Measurements from ENCODE around the gene KRTAP6-2. TPM values are rescaled to one million over a fixed set of nuclear protein-coding genes. Genes with fewer than 3 reads are reported as not detected.

Gene KRTAP6-2
- polyA plus RNA-seq, 5 donors = not detected

GRCh38 chr21:30577766-30578165, 20.9 kb downstream of the KRTAP6-2 start:
- no peak for DNase-seq

GRCh38 chr21:30567617-30568016, 31.1 kb downstream of the KRTAP6-2 start:
- DNase-seq = no peak

DNA sequence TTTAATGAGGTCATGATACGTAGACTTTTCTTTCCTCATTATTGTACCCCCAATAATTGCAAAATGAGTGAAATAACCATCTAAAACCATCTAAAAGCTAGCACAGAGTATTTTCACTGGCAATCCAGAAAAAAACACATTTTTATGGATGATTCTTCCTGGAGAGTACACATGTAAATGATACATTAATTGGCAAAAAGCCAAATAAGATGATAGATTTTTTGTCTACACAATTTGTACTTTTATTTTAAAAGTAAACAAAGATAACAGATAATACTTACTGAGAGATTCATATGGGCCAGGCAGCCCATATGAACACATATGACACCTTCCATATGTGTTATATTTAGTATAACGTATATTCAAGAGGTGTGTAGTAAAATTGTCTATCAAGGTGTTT, 35.1 kb downstream of the KRTAP6-2 start:
- no peak for DNase-seq

- no peak for DNase-seq
Measured at GRCh38 chr21:30563072-30563471, 35.6 kb downstream of the KRTAP6-2 start.

DNA sequence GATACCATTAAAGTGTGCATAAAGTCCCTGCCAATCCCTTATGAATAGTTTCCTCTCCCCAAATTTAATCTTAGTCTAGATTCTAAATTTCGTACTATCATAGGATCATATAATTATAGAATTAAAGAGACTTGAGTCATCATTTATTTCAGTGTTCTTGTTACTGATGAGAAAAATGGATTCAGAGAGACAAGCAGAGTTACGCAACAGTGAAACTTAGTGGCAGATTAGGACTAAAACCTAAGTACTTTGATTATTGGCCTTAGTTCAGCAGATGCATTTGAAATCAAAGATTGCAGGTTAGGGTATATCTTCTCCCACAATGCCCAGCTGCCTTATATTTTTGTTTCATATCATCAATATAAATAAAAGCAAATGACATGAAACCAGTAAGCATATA, 36.7 kb downstream of the KRTAP6-2 start:
- no peak for DNase-seq

GRCh38 chr21:30561264-30561895, 37.3 kb downstream of the KRTAP6-2 start, which contains the start of gene KRTAP19-7:
KRTAP19-7 (minus strand) TSS chr21:30561314; CDS start chr21:30561289, 25 bp downstream.
- DNase-seq = no peak

GRCh38 chr21:30555095-30555494, 43.6 kb downstream of the KRTAP6-2 start:
- no peak for DNase-seq

DNA sequence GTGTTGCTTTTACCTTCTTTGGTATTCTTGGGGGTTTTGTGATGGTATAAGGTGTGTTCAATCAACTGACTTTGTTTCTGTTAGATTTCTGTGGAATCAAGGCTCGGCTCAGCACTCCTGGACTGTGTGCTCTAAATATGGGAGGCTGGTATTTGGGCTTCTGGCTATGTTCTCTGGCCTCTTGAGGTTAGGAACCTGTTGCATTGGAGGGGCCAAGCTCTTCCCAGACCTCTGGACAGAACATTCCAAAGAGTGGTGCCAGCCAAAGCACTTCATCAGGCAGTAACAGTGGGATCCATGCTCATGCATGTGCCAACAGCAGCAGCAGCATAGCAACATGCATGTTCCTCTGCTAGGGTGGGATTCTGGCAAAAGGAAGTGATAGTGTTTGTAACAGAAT, 45.9 kb downstream of the KRTAP6-2 start:
- DNase-seq = no peak

Other genes with a start within 250 kb of the KRTAP6-2 start
- not detected for gene KRTAP13-2, start 226.6 kb downstream of the KRTAP6-2 start, polyA plus RNA-seq (ENCODE audit: insufficient read depth in 1 of 5, insufficient read length in 5 of 5, low replicate concordance in 1 of 5)
- not detected for gene KRTAP13-1, start 202.9 kb downstream of the KRTAP6-2 start, polyA plus RNA-seq (ENCODE audit: insufficient read depth in 1 of 5, insufficient read length in 5 of 5, low replicate concordance in 1 of 5)
- not detected for gene KRTAP13-3, start 173.0 kb downstream of the KRTAP6-2 start, polyA plus RNA-seq (ENCODE audit: insufficient read depth in 1 of 5, insufficient read length in 5 of 5, low replicate concordance in 1 of 5)
- not detected for gene KRTAP13-4, start 168.7 kb downstream of the KRTAP6-2 start, polyA plus RNA-seq (ENCODE audit: insufficient read depth in 1 of 5, insufficient read length in 5 of 5, low replicate concordance in 1 of 5)
- not detected for gene KRTAP15-1, start 158.6 kb downstream of the KRTAP6-2 start, polyA plus RNA-seq (ENCODE audit: insufficient read depth in 1 of 5, insufficient read length in 5 of 5, low replicate concordance in 1 of 5)
- gene KRTAP19-1, start 118.5 kb downstream of the KRTAP6-2 start, polyA plus RNA-seq (ENCODE audit: insufficient read depth in 1 of 5, insufficient read length in 5 of 5, low replicate concordance in 1 of 5) = not detected
- gene KRTAP19-2, start 111.5 kb downstream of the KRTAP6-2 start, polyA plus RNA-seq (ENCODE audit: insufficient read depth in 1 of 5, insufficient read length in 5 of 5, low replicate concordance in 1 of 5) = not detected
- gene KRTAP19-3, start 106.9 kb downstream of the KRTAP6-2 start, polyA plus RNA-seq (ENCODE audit: insufficient read depth in 1 of 5, insufficient read length in 5 of 5, low replicate concordance in 1 of 5) = not detected
- gene KRTAP19-4, start 101.7 kb downstream of the KRTAP6-2 start, polyA plus RNA-seq (ENCODE audit: insufficient read depth in 1 of 5, insufficient read length in 5 of 5, low replicate concordance in 1 of 5) = not detected
- not detected for gene KRTAP19-5, start 96.8 kb downstream of the KRTAP6-2 start, polyA plus RNA-seq (ENCODE audit: insufficient read depth in 1 of 5, insufficient read length in 5 of 5, low replicate concordance in 1 of 5)
- gene KRTAP19-6, start 57.0 kb downstream of the KRTAP6-2 start, polyA plus RNA-seq (ENCODE audit: insufficient read depth in 1 of 5, insufficient read length in 5 of 5, low replicate concordance in 1 of 5) = not detected
- not detected for gene KRTAP19-7, start 37.6 kb downstream of the KRTAP6-2 start, polyA plus RNA-seq (ENCODE audit: insufficient read depth in 1 of 5, insufficient read length in 5 of 5, low replicate concordance in 1 of 5)
- not detected for gene KRTAP22-2, start 8.5 kb downstream of the KRTAP6-2 start, polyA plus RNA-seq (ENCODE audit: insufficient read depth in 1 of 5, insufficient read length in 5 of 5, low replicate concordance in 1 of 5)
- gene KRTAP6-3, start 6.5 kb downstream of the KRTAP6-2 start, polyA plus RNA-seq (ENCODE audit: insufficient read depth in 1 of 5, insufficient read length in 5 of 5, low replicate concordance in 1 of 5) = not detected
- not detected for gene KRTAP22-1, start 2.2 kb upstream of the KRTAP6-2 start, polyA plus RNA-seq (ENCODE audit: insufficient read depth in 1 of 5, insufficient read length in 5 of 5, low replicate concordance in 1 of 5)
- gene KRTAP6-1, start 15.0 kb upstream of the KRTAP6-2 start, polyA plus RNA-seq (ENCODE audit: insufficient read depth in 1 of 5, insufficient read length in 5 of 5, low replicate concordance in 1 of 5) = not detected
- not detected for gene KRTAP20-1, start 17.5 kb upstream of the KRTAP6-2 start, polyA plus RNA-seq (ENCODE audit: insufficient read depth in 1 of 5, insufficient read length in 5 of 5, low replicate concordance in 1 of 5)
- gene KRTAP20-4, start 21.7 kb upstream of the KRTAP6-2 start, polyA plus RNA-seq (ENCODE audit: insufficient read depth in 1 of 5, insufficient read length in 5 of 5, low replicate concordance in 1 of 5) = not detected
- not detected for gene KRTAP20-2, start 36.3 kb upstream of the KRTAP6-2 start, polyA plus RNA-seq (ENCODE audit: insufficient read depth in 1 of 5, insufficient read length in 5 of 5, low replicate concordance in 1 of 5)
- not detected for gene KRTAP20-3, start 44.0 kb upstream of the KRTAP6-2 start, polyA plus RNA-seq (ENCODE audit: insufficient read depth in 1 of 5, insufficient read length in 5 of 5, low replicate concordance in 1 of 5)
- gene KRTAP21-3, start 119.9 kb upstream of the KRTAP6-2 start, polyA plus RNA-seq (ENCODE audit: insufficient read depth in 1 of 5, insufficient read length in 5 of 5, low replicate concordance in 1 of 5) = not detected
- gene KRTAP21-2, start 148.4 kb upstream of the KRTAP6-2 start, polyA plus RNA-seq (ENCODE audit: insufficient read depth in 1 of 5, insufficient read length in 5 of 5, low replicate concordance in 1 of 5) = not detected
- not detected for gene KRTAP21-1, start 156.5 kb upstream of the KRTAP6-2 start, polyA plus RNA-seq (ENCODE audit: insufficient read depth in 1 of 5, insufficient read length in 5 of 5, low replicate concordance in 1 of 5)
- gene KRTAP8-1, start 214.4 kb upstream of the KRTAP6-2 start, polyA plus RNA-seq (ENCODE audit: insufficient read depth in 1 of 5, insufficient read length in 5 of 5, low replicate concordance in 1 of 5) = not detected
- gene KRTAP7-1, start 230.9 kb upstream of the KRTAP6-2 start, polyA plus RNA-seq (ENCODE audit: insufficient read depth in 1 of 5, insufficient read length in 5 of 5, low replicate concordance in 1 of 5) = not detected